NCI-H1436 (cell line): Measurements from ENCODE around the gene ATP6V1C2.
"Not testable (repeated sequence)": the region's sequence is repeated elsewhere in the genome, so short reads cannot be mapped to it uniquely, and the experiment has no call there.

Source experiments
- DNase-seq: peaks from one replicate; lab custom pipeline; 2025; lab: John Stamatoyannopoulos, UW

Gene ATP6V1C2

GRCh38 chr2:10770956-10771750, 49.7 kb downstream of the ATP6V1C2 start:
- no peak for DNase-seq

- no peak for DNase-seq
These were observed 50.4 kb downstream of the ATP6V1C2 start for GRCh38 chr2:10771786-10772185.

GRCh38 chr2:10772201-10772867, 50.9 kb downstream of the ATP6V1C2 start:
- DNase-seq: no peak

GRCh38 chr2:10772868-10773215, 51.4 kb downstream of the ATP6V1C2 start:
- no peak for DNase-seq

- no peak for DNase-seq
These were observed 52.5 kb downstream of the ATP6V1C2 start for GRCh38 chr2:10773821-10774341.

GRCh38 chr2:10774394-10774793, 53.0 kb downstream of the ATP6V1C2 start:
- DNase-seq: no peak

GRCh38 chr2:10775021-10775780, 53.8 kb downstream of the ATP6V1C2 start:
- DNase-seq: no peak

GRCh38 chr2:10775831-10776230, 54.4 kb downstream of the ATP6V1C2 start:
- DNase-seq: no peak

- DNase-seq: no peak
These were observed 55.0 kb downstream of the ATP6V1C2 start for GRCh38 chr2:10776231-10776977.

GRCh38 chr2:10777111-10777841, 55.8 kb downstream of the ATP6V1C2 start:
- no peak for DNase-seq

GRCh38 chr2:10777842-10778723, 56.7 kb downstream of the ATP6V1C2 start:
- DNase-seq: no peak

GRCh38 chr2:10778724-10779115, 57.3 kb downstream of the ATP6V1C2 start:
- no peak for DNase-seq

GRCh38 chr2:10779776-10780490, 58.5 kb downstream of the ATP6V1C2 start:
- no peak for DNase-seq

- DNase-seq: no peak
These were observed 59.0 kb downstream of the ATP6V1C2 start for GRCh38 chr2:10780491-10780820.

- DNase-seq: not testable (repeated sequence)
These were observed 59.4 kb downstream of the ATP6V1C2 start for GRCh38 chr2:10780821-10781220.

GRCh38 chr2:10781746-10782145, 60.3 kb downstream of the ATP6V1C2 start:
- DNase-seq: no peak

- no peak for DNase-seq
These were observed 62.0 kb downstream of the ATP6V1C2 start for GRCh38 chr2:10783421-10783820.

- DNase-seq: no peak
These were observed 63.3 kb downstream of the ATP6V1C2 start for GRCh38 chr2:10784719-10785118.

- DNase-seq: no peak
These were observed 63.8 kb downstream of the ATP6V1C2 start for GRCh38 chr2:10785260-10785659.
